Measurements from ENCODE around the gene SLC66A3. TPM values are rescaled to one million over a fixed set of nuclear protein-coding genes. Genes with fewer than 3 reads are reported as not detected.

The SLC66A3 gene
- total RNA-seq, 1 experiment from 2014 or later = 12.5 TPM

- H3K4me3 Mint-ChIP-seq = no peak overlapping the region
- DNase-seq (ENCODE audit: low spot score) = no peak
- no peak for ATAC-seq
- no peak for TF ChIP-seq ATF3 (CRISPR knock-in tag; conservative IDR thresholded peaks at IDR 0.05)
- TF ChIP-seq RORB (CRISPR knock-in tag; IDR thresholded peaks at IDR 0.05) = no peak
- no peak for TF ChIP-seq FOXP1 (CRISPR knock-in tag; IDR thresholded peaks at IDR 0.05; ENCODE audit: borderline replicate concordance)
- no peak for TF ChIP-seq TEAD1 (CRISPR knock-in tag; IDR thresholded peaks at IDR 0.05)
- no peak for TF ChIP-seq SOX15 (CRISPR knock-in tag; IDR thresholded peaks at IDR 0.05)
- POLR2A ChIA-PET = no interaction called here
- no peaks in the 10 kb centered on the region for H3K4me1 Mint-ChIP-seq
- no peak overlapping the region for H3K27ac Mint-ChIP-seq
- CTCF ChIA-PET = interaction anchor here (0.8 to 3.3 kb wide), 3 partner anchors 10 to 269 kb away, joined by 3 to 37 read pairs (median 5); a partner anchor contains a TSS
- peaks cover 17% of the 10 kb centered on the region for H3K9me3 Mint-ChIP-seq
- no peaks in the 10 kb centered on the region for H3K27me3 Mint-ChIP-seq (ENCODE audit: low read depth)
- no peaks in the 10 kb centered on the region for H3K36me3 Mint-ChIP-seq
These were observed 12.3 kb upstream of the SLC66A3 start for GRCh38 chr2:11142987-11143386.

- Mint-ChIP-seq H3K27ac (no peak overlapping the region), H3K36me3 (no peaks in the 10 kb centered on the region), H3K4me3 (no peak overlapping the region), H3K27me3 (ENCODE audit: low read depth) (no peaks in the 10 kb centered on the region), H3K9me3 (peaks cover 17% of the 10 kb centered on the region), H3K4me1 (no peaks in the 10 kb centered on the region)
- ChIA-PET POLR2A (no interaction called here), CTCF (interaction anchor here (0.7 to 3.3 kb wide), 6 partner anchors 11 to 312 kb away, joined by 3 to 37 read pairs (median 3); a partner anchor contains a TSS)
- DNase-seq (ENCODE audit: low spot score) (no peak), ATAC-seq (peak; percentile 38)
- TF ChIP-seq ATF2 (CRISPR knock-in tag; IDR thresholded peaks at IDR 0.05; ENCODE audit: borderline replicate concordance, low read depth) = no peak
- no peak for TF ChIP-seq IRF1 (CRISPR knock-in tag; IDR thresholded peaks at IDR 0.05)
- TF ChIP-seq ATF6 (CRISPR knock-in tag; IDR thresholded peaks at IDR 0.05) = no peak
- no peak for TF ChIP-seq OVOL2 (CRISPR knock-in tag; IDR thresholded peaks at IDR 0.05; ENCODE audit: borderline replicate concordance)
- TF ChIP-seq ZNF396 (CRISPR knock-in tag; IDR thresholded peaks at IDR 0.05; ENCODE audit: borderline replicate concordance) = no peak
- TF ChIP-seq ZMAT4 (CRISPR knock-in tag; IDR thresholded peaks at IDR 0.05) = no peak
- TF ChIP-seq AFF4 (CRISPR knock-in tag; IDR thresholded peaks at IDR 0.05; ENCODE audit: borderline replicate concordance) = no peak
- no peak for TF ChIP-seq ERG (CRISPR knock-in tag; IDR thresholded peaks at IDR 0.05)
- TF ChIP-seq USF1 (CRISPR knock-in tag; IDR thresholded peaks at IDR 0.05) = no peak
- no peak for TF ChIP-seq IRF2 (CRISPR knock-in tag; IDR thresholded peaks at IDR 0.05; ENCODE audit: borderline replicate concordance, low read depth)
- TF ChIP-seq ZNF532 (CRISPR knock-in tag; IDR thresholded peaks at IDR 0.05; ENCODE audit: borderline replicate concordance) = no peak
- no peak for TF ChIP-seq SMAD4 (CRISPR knock-in tag; IDR thresholded peaks at IDR 0.05)
- no peak for TF ChIP-seq ATF1 (CRISPR knock-in tag; IDR thresholded peaks at IDR 0.05)
These were observed 11.1 kb upstream of the SLC66A3 start for GRCh38 chr2:11144077-11144737.
